HG03103 (cell line): ENCODE data around the gene MTF1.

Experiments
- ATAC-seq: cut with Tn5 transposase; IDR thresholded peaks from one replicate; pipeline ENCODE4 v1.9.1; 2021; ENCODE audit warnings: low read depth; ENCODE audit not compliant: unreplicated experiment

The MTF1 gene

DNA sequence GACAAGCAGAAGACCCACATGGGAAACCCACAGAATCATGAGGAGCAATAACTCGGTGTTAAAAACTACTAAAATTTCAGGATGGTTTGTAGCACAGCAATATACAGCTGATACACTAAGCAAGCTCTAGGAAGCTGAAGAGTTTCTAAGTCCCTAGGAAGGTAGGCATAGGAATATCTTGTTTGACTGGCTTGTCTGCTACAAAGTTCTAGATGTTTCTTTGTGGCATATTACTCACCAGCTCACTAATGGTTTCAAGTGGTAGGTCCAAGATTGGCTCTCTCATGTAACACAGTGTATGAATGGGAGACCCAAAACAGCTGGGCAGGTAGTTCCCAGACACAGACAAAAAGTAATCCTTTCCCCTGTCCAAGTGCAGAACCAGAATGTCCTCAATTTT, 13.3 kb upstream of the MTF1 start:
- ATAC-seq = no peak

DNA sequence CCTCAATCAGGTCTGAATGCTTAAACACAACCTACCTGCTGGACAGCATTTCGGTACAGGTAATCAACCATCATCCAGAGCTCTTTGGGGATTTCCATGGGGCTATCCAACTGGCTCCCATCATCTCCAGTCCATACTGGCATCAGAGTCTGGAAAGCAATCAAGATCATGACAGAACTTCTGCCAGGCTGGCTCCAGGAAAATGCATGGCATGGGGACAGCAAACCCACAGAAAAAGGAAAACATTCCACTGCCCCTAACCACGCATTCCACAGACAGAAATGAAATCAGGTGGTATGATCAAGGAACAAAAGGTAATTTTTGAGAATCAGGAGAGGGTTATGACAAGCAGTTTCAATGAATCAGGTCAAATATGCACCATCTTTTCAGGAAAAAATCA, 9.1 kb upstream of the MTF1 start:
- no peak for ATAC-seq

DNA sequence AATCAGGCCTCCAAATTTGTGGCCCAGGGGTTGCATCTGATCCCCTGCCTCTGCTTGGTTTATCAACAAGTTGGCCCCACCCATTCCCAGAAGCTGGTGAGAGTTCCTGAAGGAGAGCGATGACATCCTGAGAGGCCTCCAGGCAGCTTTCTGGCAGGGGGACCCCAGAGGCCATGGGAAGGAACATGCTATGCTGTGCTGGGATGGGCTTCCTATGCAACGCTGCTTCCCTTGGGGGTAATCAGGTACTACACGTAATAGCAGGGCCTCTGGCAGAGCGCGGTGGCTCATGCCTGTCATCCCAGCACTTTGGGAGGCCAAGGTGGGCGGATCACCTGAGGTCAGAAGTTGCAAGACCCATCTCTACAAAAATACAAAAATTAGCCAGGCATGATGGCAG, 8.4 kb upstream of the MTF1 start:
- no peak for ATAC-seq

DNA sequence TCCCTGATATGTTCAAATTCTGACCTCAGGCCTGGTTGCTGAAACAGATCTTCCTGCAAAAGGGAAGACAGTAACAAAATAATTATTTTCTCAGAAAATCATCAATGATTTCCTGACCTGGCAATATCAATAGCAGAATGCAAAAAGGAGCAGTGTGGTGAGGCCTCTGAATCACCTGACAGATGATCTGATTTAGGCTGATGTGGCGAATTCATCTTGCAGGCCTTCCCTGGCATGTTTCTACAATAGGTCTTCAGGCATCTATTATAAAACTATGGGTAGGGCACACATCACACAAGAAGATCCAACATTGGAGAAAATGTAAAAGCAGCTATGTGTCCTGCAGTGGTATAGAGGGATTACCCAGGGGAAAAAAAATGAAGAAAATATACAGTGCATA, 7.1 kb upstream of the MTF1 start:
- ATAC-seq = no peak

- no peak for ATAC-seq
Observed at GRCh38 chr1:37865348-37866120, 6.1 kb upstream of the MTF1 start.

DNA sequence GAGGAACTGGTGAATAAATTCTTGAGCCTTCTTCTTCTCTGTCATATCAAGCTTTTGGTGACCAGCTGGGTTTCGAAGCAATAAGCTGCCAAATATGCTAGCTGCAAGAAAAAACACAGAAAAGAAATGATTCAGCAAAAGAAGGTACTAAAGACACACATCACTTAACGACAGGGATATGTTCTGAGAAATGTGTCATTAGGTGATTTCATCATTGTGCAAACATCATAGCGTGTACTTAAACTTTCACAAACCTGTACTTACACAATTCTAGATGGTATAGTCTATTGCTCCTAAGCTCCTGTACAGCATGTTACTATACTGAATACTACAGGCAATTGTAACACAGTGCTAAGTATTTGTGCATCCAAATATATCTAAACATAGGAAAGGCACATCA, 2.9 kb upstream of the MTF1 start:
- no peak for ATAC-seq

- ATAC-seq = no peak
Observed at GRCh38 chr1:37861151-37861550, 1.8 kb upstream of the MTF1 start.

DNA sequence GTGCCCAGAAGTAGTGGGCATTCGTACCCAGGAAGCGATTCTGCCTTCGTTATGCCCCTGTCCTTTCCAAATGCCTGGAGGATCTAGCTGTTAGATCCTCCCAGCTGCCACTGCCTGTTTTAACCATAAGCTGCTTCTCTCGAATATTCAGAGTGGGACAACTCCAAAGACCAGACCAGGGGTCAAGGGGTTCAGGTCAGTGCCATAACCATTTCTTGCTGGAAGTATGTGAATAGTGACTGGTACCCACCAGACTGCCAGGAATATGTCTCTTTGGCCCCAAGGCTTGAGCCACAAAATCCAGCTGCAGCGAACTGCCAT, 914 bp upstream of the MTF1 start:
- no peak for ATAC-seq

DNA sequence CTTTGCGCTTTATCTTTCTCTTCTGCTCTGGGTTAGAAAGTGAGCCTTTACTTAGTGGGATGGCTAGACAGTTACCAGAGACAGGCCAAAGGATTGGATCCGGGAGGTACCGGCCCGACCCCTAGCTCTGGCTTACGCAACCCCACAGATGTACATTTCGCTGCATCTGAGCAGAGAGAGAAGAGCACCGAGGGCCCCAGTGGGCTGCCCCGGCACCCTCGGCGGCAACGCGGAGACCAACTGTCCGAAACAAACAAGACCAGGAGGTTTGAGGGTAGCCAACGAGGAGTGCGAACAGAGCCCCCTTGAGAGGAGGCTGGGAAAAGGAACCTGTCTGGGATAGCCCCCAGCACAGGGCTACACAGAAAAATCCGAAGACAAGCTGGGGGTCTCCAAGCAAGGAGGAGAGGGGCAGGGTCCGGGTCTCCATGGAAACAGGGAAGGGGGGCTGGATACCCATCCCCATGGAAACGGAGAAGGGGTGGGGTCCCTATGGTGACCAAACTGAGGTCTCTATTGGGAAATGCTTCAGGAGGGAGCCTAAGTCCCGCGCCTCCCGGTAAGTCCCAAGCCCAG, 373 bp downstream of the MTF1 start:
- ATAC-seq = peak; percentile 14

GRCh38 chr1:37854406-37854805, 5.0 kb downstream of the MTF1 start:
- ATAC-seq = no peak

DNA sequence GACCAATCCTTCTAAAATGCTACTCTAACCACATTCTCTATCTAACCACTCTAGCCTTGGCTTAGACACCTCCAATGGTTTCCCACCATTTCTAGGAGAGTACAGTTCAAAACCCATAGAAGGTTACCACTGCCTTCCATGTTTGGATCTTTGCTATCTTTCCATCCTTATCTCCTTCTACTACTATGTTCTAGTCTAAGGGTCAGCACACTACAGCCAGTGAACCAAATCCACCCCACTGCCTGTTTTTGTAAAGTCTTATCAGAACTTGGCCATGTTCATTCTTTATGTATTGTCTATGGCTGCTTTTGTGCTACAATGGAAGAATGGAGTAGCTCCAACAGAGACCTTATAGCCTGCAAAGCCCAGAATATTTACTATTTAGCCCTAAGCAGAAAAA, 6.2 kb downstream of the MTF1 start:
- ATAC-seq = no peak

DNA sequence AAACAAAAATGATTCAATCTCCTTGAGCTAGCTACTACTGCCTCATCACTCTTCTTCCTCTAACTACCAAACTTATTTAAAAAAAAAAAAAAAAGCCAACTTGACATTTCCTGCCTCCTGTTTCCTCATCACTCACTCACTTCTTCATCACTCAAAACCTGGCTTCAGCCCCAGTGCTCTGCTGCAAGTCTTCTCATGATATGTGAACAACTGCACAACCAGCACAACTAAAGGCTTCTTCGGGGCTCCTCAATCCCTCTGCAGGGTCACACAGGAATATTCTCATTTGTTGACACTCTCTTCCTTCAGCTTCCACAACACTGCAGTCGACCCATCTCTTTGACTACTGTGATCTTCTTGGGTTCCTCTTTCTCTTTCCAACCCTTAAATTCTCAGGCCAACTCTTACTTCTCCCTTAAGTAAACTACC, 7.6 kb downstream of the MTF1 start:
- no peak for ATAC-seq

GRCh38 chr1:37851262-37851661, 8.1 kb downstream of the MTF1 start:
- no peak for ATAC-seq

DNA sequence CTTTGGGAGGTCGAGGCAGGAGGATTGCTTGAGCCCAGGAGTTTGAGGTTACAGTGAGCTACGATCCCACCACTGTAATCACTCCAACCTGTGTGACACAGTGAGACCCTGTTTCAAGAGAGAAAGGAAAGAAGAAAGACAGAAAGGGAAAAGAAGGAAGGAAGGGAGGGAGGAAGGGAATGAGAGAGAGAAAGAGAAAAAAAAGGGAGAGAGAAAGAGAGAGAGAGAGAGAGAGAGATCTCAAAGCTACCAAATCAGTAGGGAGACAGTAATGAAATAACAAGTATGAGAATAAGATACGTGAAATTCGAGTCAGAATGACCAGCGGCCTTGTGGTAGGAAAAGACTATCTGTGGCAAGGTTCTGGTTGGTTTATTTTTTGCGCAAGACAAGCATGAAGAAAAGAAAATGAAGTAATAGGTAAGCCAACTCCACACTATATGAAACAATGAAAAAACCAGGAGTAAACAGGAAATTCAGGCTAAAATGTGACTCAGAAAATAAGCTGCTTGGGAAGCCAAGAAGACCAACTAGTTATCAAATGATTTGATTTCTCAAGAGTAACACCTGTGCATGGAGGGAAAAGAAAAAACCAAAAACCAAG, 8.9 kb downstream of the MTF1 start:
- no peak for ATAC-seq

DNA sequence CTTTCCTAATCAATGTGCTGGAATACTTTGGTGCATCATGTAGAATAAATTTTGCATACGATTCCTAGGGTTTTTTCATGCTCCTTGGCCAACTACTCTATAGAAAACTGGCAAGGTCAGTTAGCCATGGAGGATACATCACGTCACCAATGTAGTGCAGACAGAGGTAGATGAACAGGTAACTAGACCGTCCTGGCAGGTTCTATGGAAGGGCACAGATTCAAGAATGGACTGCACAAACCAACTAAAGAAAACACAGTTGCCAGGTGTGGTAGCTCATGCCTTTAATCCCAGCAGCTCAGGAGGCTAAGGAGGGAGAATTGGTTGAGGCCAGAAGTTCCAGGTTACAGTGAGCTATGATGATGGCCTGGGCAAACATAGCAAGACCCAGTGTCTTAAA, 9.9 kb downstream of the MTF1 start:
- no peak for ATAC-seq

- no peak for ATAC-seq
Observed at GRCh38 chr1:37846647-37847339, 12.6 kb downstream of the MTF1 start.

GRCh38 chr1:37845786-37846185, 13.6 kb downstream of the MTF1 start:
- ATAC-seq = no peak

DNA sequence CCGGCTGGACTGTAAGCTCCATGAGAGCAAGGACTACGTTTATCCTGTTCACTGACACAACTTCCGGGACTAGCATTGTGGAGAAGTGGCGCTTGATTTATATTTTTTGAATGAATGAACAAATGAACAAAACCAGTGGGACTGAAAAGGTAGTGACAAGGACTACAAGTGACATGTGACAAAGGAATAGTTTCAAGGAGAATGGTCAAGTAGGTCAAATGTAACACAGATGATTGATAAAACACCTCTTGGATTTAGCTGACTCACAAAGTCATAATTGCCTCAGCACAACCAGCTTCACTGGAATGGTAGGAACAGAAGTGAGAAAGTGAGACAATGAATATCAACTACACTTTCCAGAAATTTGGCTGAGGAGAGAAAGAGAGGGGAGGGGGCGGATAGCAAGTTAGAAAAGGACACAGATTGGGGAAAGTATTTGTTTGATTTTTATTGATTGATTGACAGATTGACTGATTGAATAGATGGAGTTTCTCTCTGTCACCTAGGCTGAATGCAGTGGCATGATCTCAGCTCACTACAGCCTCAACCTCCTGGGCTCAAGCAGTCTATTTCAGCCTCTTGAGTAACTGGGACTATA, 14.2 kb downstream of the MTF1 start:
- ATAC-seq = no peak

DNA sequence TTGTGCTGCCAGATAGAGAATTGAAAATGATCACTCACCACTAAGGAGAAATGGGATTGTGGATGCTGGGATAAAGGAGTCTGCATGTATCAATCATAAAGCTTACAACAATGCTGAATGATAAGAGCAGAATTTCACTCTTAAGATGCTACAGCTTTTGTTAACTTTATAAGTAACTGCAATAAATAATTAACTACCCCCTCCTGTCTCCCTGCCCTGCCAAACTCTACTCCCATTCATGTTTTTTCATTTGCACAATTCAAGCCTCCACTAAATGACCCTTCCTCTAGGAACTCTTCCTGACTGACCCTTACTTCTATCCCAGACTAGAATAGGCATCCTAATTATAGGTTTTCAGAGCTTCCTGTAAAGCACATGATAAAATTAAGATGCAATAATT, 14.9 kb downstream of the MTF1 start:
- no peak for ATAC-seq

GRCh38 chr1:37841652-37842051, 17.7 kb downstream of the MTF1 start:
- no peak for ATAC-seq

GRCh38 chr1:37840711-37841110, 18.7 kb downstream of the MTF1 start:
- ATAC-seq = no peak
